ENCODE data around the gene DNAH14. TPM values are rescaled to one million over a fixed set of nuclear protein-coding genes. Genes with fewer than 3 reads are reported as not detected.

Gene DNAH14
- total and polyA plus RNA-seq, 10 of the 15 experiments (the other 5 are each of a cell fraction or from before 2014, with no cell fraction given): 2.0 to 7.9 (median 4.8) TPM

DNA sequence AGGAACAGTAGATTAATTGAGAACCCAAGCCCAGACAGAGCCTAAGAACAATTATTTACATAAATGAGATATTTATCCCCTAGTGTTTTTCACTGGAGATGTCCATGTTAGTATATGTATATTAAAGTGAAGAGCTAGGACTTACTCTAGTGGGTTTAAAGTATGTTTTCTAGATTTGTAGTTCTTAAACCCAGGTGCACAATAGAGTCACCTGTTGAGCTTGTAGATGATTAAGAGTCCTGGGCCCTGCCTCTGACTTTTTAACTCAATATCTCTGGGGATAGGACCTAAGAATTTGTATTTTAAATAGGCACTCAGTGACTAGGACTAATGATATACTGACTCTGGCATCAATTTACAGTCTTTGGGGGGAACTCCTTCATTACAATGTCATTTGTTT lies 112.8 kb downstream of the DNAH14 start (continued):
- TF ChIP-seq SPI1 (IDR thresholded peaks at IDR 0.05; ENCODE audit: borderline replicate concordance, insufficient read depth, low read depth, low read length): no peak

DNA sequence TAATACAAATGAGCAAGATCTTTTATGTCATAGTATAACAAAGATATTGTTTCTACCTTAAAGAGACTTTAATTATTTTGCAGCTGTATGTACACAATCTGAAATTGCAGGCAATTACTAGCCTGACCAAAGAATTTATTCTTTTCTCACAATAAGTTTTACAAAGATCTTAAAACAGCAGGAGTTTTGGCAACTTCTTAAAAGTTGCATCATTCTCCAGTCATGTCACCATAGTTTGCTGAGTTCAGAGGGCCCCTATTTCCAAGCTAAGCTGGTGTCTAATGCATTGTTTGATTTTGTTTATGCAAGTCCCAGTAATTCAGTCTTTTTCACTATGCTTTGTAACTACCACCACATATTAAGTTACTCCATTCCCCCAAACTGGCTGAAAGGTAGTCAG lies 114.8 kb downstream of the DNAH14 start:
- Histone ChIP-seq H3K4me3 (no peak overlapping the region), H3K27me3 (replicated peaks in 1 of 2; ENCODE audit: control insufficient read depth in 2 of 2, insufficient read depth in 2 of 2, low read length in 1 of 2) (no peaks in the 10 kb centered on the region), H3K36me3 (ENCODE audit: control insufficient read depth in 2 of 2, insufficient read depth in 2 of 2, low read length in 1 of 2) (no peaks in the 10 kb centered on the region), H3K79me2 (ENCODE audit: control insufficient read depth, insufficient read depth, low read length) (no peaks in the 10 kb centered on the region), H4K20me1 (ENCODE audit: control insufficient read depth, insufficient read depth) (no peaks in the 10 kb centered on the region), H3K9me3 (replicated peaks; ENCODE audit: control insufficient read depth, insufficient read depth, low read length) (no peaks in the 10 kb centered on the region), H3K27ac (ENCODE audit: control insufficient read depth, insufficient read depth) (no peak overlapping the region), H3K9ac (ENCODE audit: control insufficient read depth, insufficient read depth, low read length) (no peak overlapping the region), H3K4me1 (ENCODE audit: control insufficient read depth, insufficient read depth, low read length) (no peaks in the 10 kb centered on the region), H2AFZ (ENCODE audit: control insufficient read depth, low read depth, low read length) (no peak overlapping the region), H3K4me2 (ENCODE audit: control insufficient read depth, insufficient read depth) (no peak overlapping the region)
- FAIRE-seq (no peak), DNase-seq (ENCODE audit: low read depth, low spot score) (no peak), ATAC-seq (no peak)
- BruUV-seq (replicated peaks): no TSS peak
- in situ Hi-C loops (cut with MboI) (no loop called here), intact Hi-C loops (cut with micrococcal nuclease; ENCODE audit: unreplicated experiment) (no loop called here)
- ChIA-PET SMC1A (ENCODE audit: uncharacterized antibody, unreplicated experiment) (no interaction called here), POLR2A (no interaction called here), CTCF (no interaction called here), RAD21 (ENCODE audit: unreplicated experiment) (no interaction called here)
- TF ChIP-seq FOS (IDR thresholded peaks at IDR 0.05; ENCODE audit: borderline replicate concordance, extremely low read depth, insufficient read length): no peak

DNA sequence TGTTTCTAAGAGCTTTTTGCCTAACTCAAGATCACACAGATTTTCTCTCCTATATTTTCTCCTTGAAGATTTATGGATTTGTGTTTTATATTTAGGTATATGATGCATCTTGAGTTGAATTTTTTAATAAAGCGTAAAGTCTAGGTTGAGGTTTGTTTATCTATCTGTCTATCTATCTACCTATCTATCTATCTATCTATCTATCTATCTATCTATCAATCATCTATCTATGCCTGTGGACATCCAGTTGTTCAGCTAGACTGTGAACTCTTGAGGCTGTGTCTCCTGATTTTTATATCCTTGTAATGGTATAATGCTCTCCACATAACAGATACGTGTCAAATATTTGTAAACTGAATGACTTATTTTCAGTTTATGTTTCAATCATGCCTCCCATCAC lies 120.1 kb downstream of the DNAH14 start:
- WGBS (ENCODE audit: insufficient coverage, insufficient replicate concordance, low lambda C conversion rate, missing lambda C conversion rate): 8% methylated on average over 2 of the region's 2 CpGs
- BruUV-seq (replicated peaks): no TSS peak
- TF ChIP-seq RB1 (IDR thresholded peaks at IDR 0.05; ENCODE audit: borderline replicate concordance) (no peak), SPI1 (IDR thresholded peaks at IDR 0.05; ENCODE audit: borderline replicate concordance, insufficient read depth, low read depth, low read length) (no peak), MEF2A (IDR thresholded peaks at IDR 0.05; ENCODE audit: insufficient read depth, low read depth, low read length) (no peak), MTA2 (IDR thresholded peaks at IDR 0.05; ENCODE audit: low read depth) (no peak), BCL11A (IDR thresholded peaks at IDR 0.05; ENCODE audit: low read depth, low read length) (no peak), CHD1 (IDR thresholded peaks at IDR 0.05; ENCODE audit: low read depth, low read length) (no peak), FOXK2 (IDR thresholded peaks at IDR 0.05) (no peak), YY1 (IDR thresholded peaks at IDR 0.05; ENCODE audit: low read depth, low read length) (no peak), PML (IDR thresholded peaks at IDR 0.05; ENCODE audit: low read length) (no peak), SMC3 (IDR thresholded peaks at IDR 0.05; ENCODE audit: borderline replicate concordance, low read length) (no peak), EED (IDR thresholded peaks at IDR 0.05; ENCODE audit: low read depth) (no peak)
- TF ChIP-seq, protein P1, sequence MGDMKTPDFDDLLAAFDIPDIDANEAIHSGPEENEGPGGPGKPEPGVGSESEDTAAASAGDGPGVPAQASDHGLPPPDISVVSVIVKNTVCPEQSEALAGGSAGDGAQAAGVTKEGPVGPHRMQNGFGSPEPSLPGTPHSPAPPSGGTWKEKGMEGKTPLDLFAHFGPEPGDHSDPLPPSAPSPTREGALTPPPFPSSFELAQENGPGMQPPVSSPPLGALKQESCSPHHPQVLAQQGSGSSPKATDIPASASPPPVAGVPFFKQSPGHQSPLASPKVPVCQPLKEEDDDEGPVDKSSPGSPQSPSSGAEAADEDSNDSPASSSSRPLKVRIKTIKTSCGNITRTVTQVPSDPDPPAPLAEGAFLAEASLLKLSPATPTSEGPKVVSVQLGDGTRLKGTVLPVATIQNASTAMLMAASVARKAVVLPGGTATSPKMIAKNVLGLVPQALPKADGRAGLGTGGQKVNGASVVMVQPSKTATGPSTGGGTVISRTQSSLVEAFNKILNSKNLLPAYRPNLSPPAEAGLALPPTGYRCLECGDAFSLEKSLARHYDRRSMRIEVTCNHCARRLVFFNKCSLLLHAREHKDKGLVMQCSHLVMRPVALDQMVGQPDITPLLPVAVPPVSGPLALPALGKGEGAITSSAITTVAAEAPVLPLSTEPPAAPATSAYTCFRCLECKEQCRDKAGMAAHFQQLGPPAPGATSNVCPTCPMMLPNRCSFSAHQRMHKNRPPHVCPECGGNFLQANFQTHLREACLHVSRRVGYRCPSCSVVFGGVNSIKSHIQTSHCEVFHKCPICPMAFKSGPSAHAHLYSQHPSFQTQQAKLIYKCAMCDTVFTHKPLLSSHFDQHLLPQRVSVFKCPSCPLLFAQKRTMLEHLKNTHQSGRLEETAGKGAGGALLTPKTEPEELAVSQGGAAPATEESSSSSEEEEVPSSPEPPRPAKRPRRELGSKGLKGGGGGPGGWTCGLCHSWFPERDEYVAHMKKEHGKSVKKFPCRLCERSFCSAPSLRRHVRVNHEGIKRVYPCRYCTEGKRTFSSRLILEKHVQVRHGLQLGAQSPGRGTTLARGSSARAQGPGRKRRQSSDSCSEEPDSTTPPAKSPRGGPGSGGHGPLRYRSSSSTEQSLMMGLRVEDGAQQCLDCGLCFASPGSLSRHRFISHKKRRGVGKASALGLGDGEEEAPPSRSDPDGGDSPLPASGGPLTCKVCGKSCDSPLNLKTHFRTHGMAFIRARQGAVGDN (IDR thresholded peaks at IDR 0.05): no peak

More for the DNA sequence above, 120.1 kb downstream of the DNAH14 start:
- SMC1A ChIA-PET (ENCODE audit: uncharacterized antibody, unreplicated experiment): no interaction called here
- no peaks in the 10 kb centered on the region for H3K9me3 ChIP-seq (replicated peaks; ENCODE audit: control insufficient read depth, insufficient read depth, low read length)
- no peaks in the 10 kb centered on the region for H3K4me1 ChIP-seq (ENCODE audit: control insufficient read depth, insufficient read depth, low read length)
- DNase-seq (ENCODE audit: low read depth, low spot score) (no peak), ATAC-seq (no peak), FAIRE-seq (no peak)
- RAD21 ChIA-PET (ENCODE audit: unreplicated experiment): no interaction called here
- H3K4me2 ChIP-seq (ENCODE audit: control insufficient read depth, insufficient read depth): no peak overlapping the region
- no peak overlapping the region for H3K9ac ChIP-seq (ENCODE audit: control insufficient read depth, insufficient read depth, low read length)
- intact Hi-C loops (cut with micrococcal nuclease; ENCODE audit: unreplicated experiment) (no loop called here), in situ Hi-C loops (cut with MboI) (no loop called here)
- no peaks in the 10 kb centered on the region for H3K79me2 ChIP-seq (ENCODE audit: control insufficient read depth, insufficient read depth, low read length)
- H3K4me3 ChIP-seq: no peak overlapping the region
- POLR2A ChIA-PET: no interaction called here
- no peak overlapping the region for H2AFZ ChIP-seq (ENCODE audit: control insufficient read depth, low read depth, low read length)
- no peaks in the 10 kb centered on the region for H4K20me1 ChIP-seq (ENCODE audit: control insufficient read depth, insufficient read depth)
- no peak overlapping the region for H3K27ac ChIP-seq (ENCODE audit: control insufficient read depth, insufficient read depth)
- CTCF ChIA-PET: no interaction called here
- no peaks in the 10 kb centered on the region for H3K36me3 ChIP-seq (ENCODE audit: control insufficient read depth in 2 of 2, insufficient read depth in 2 of 2, low read length in 1 of 2)
- no peaks in the 10 kb centered on the region for H3K27me3 ChIP-seq (replicated peaks in 1 of 2; ENCODE audit: control insufficient read depth in 2 of 2, insufficient read depth in 2 of 2, low read length in 1 of 2)

All from GM12878 (cell line).